Measurements from ENCODE around the gene TOMM70. TPM values are rescaled to one million over a fixed set of nuclear protein-coding genes. Genes with fewer than 3 reads are reported as not detected.

The TOMM70 gene
- total and polyA plus RNA-seq, 10 of the 15 experiments (the other 5 are each of a cell fraction or from before 2014, with no cell fraction given), result 12.7 to 64.1 (median 41.3) TPM

DNA sequence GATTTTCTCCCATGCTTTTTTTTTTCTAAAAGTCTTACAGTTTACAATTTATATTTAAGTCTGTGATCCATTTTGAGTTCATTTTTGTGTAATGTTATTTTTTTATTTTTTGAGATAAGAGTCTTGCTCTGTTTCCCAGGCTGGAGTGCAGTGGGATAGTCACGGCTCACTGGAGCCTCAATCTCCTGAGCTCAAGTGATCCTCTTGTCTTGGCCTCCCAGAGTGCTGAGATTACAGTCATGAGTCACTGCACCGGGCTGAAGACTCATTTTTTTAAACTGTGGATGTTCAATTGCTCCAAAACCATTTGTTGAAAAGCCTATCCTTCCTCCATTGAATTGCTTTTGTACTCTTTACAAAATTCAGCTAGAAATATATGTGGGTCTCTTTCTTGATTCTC is 20.0 kb upstream of the TOMM70 start:
- ATAC-seq (no peak), DNase-seq (ENCODE audit: low read depth, low spot score) (no peak), FAIRE-seq (no peak)
- TF ChIP-seq, protein P1, sequence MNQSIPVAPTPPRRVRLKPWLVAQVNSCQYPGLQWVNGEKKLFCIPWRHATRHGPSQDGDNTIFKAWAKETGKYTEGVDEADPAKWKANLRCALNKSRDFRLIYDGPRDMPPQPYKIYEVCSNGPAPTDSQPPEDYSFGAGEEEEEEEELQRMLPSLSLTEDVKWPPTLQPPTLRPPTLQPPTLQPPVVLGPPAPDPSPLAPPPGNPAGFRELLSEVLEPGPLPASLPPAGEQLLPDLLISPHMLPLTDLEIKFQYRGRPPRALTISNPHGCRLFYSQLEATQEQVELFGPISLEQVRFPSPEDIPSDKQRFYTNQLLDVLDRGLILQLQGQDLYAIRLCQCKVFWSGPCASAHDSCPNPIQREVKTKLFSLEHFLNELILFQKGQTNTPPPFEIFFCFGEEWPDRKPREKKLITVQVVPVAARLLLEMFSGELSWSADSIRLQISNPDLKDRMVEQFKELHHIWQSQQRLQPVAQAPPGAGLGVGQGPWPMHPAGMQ (IDR thresholded peaks at IDR 0.05; ENCODE audit: borderline replicate concordance), result no peak
- TF ChIP-seq NR2C1 (IDR thresholded peaks at IDR 0.05), result no peak
- TF ChIP-seq SPI1 (IDR thresholded peaks at IDR 0.05; ENCODE audit: borderline replicate concordance, insufficient read depth, low read depth, low read length), result no peak
- no peak for TF ChIP-seq ZSCAN29 (IDR thresholded peaks at IDR 0.05)
- TF ChIP-seq, protein P2, sequence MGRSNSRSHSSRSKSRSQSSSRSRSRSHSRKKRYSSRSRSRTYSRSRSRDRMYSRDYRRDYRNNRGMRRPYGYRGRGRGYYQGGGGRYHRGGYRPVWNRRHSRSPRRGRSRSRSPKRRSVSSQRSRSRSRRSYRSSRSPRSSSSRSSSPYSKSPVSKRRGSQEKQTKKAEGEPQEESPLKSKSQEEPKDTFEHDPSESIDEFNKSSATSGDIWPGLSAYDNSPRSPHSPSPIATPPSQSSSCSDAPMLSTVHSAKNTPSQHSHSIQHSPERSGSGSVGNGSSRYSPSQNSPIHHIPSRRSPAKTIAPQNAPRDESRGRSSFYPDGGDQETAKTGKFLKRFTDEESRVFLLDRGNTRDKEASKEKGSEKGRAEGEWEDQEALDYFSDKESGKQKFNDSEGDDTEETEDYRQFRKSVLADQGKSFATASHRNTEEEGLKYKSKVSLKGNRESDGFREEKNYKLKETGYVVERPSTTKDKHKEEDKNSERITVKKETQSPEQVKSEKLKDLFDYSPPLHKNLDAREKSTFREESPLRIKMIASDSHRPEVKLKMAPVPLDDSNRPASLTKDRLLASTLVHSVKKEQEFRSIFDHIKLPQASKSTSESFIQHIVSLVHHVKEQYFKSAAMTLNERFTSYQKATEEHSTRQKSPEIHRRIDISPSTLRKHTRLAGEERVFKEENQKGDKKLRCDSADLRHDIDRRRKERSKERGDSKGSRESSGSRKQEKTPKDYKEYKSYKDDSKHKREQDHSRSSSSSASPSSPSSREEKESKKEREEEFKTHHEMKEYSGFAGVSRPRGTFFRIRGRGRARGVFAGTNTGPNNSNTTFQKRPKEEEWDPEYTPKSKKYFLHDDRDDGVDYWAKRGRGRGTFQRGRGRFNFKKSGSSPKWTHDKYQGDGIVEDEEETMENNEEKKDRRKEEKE (IDR thresholded peaks at IDR 0.05), result no peak
- Histone ChIP-seq H3K4me2 (ENCODE audit: control insufficient read depth, insufficient read depth) (no peak overlapping the region), H3K4me3 (no peak overlapping the region), H3K27me3 (replicated peaks in 1 of 2; ENCODE audit: control insufficient read depth in 2 of 2, insufficient read depth in 2 of 2, low read length in 1 of 2) (no peaks in the 10 kb centered on the region), H2AFZ (ENCODE audit: control insufficient read depth, low read depth, low read length) (no peak overlapping the region), H3K79me2 (ENCODE audit: control insufficient read depth, insufficient read depth, low read length) (no peaks in the 10 kb centered on the region), H3K4me1 (ENCODE audit: control insufficient read depth, insufficient read depth, low read length) (no peaks in the 10 kb centered on the region), H3K36me3 (ENCODE audit: control insufficient read depth in 2 of 2, insufficient read depth in 2 of 2, low read length in 1 of 2) (no peaks in the 10 kb centered on the region), H3K9me3 (replicated peaks; ENCODE audit: control insufficient read depth, insufficient read depth, low read length) (no peaks in the 10 kb centered on the region), H4K20me1 (ENCODE audit: control insufficient read depth, insufficient read depth) (no peaks in the 10 kb centered on the region), H3K27ac (ENCODE audit: control insufficient read depth, insufficient read depth) (no peak overlapping the region), H3K9ac (ENCODE audit: control insufficient read depth, insufficient read depth, low read length) (no peak overlapping the region)
- ChIA-PET SMC1A (ENCODE audit: uncharacterized antibody, unreplicated experiment) (interaction anchor here (0.7 to 1.2 kb wide), 2 partner anchors 37 to 375 kb away, joined by 3 read pairs; no protein-coding TSS in a partner anchor), CTCF (no interaction called here), RAD21 (ENCODE audit: unreplicated experiment) (no interaction called here), POLR2A (no interaction called here)
- in situ Hi-C loops (cut with MboI), result no loop called here
- no TSS peak for BruUV-seq (replicated peaks)
- WGBS (ENCODE audit: insufficient coverage, insufficient replicate concordance, low lambda C conversion rate, missing lambda C conversion rate), result 28% methylated on average over 2 of the region's 2 CpGs
- intact Hi-C loops (cut with micrococcal nuclease; ENCODE audit: unreplicated experiment), result no loop called here
